Inflammatory macrophage treated with lipopolysaccharide for 1 hour (primary cell): ENCODE data around the gene EXOG.

Experiments
- DNase-seq, 2 donors: peaks; one replicate each; pipeline ENCODE4 v3.0.0-alpha.2; 2020 to 2022

The EXOG gene

GRCh38 chr3:38515367-38515766 lies 19.2 kb downstream of the EXOG start:
- no peak for DNase-seq

- no peak for DNase-seq
Observed at GRCh38 chr3:38516669-38517068, 20.5 kb downstream of the EXOG start.

- DNase-seq: no peak
Observed at GRCh38 chr3:38519000-38519399, 22.9 kb downstream of the EXOG start.

- no peak for DNase-seq
Observed at GRCh38 chr3:38519651-38520050, 23.5 kb downstream of the EXOG start.

- peak; percentile 28 to 79 for DNase-seq
Observed at GRCh38 chr3:38521391-38521987, 25.3 kb downstream of the EXOG start.

GRCh38 chr3:38522002-38522401 lies 25.9 kb downstream of the EXOG start:
- DNase-seq: no peak

- DNase-seq: no peak
Observed at GRCh38 chr3:38524141-38524739, 28.1 kb downstream of the EXOG start.

- DNase-seq: no peak
Observed at GRCh38 chr3:38526792-38527191, 30.7 kb downstream of the EXOG start.

- peak in 1 of 2 donors; percentile 12 for DNase-seq
Observed at GRCh38 chr3:38528457-38528856, 32.3 kb downstream of the EXOG start.

GRCh38 chr3:38532529-38532928 lies 36.4 kb downstream of the EXOG start:
- no peak for DNase-seq

- DNase-seq: no peak
Observed at GRCh38 chr3:38533285-38533976, 37.3 kb downstream of the EXOG start.

GRCh38 chr3:38534180-38534579 lies 38.0 kb downstream of the EXOG start:
- no peak for DNase-seq

GRCh38 chr3:38534604-38535003 lies 38.5 kb downstream of the EXOG start:
- DNase-seq: no peak

- no peak for DNase-seq
Observed at GRCh38 chr3:38536671-38537070, 40.5 kb downstream of the EXOG start.

GRCh38 chr3:38538773-38539353 lies 42.7 kb downstream of the EXOG start:
- DNase-seq: no peak

GRCh38 chr3:38541806-38542205 lies 45.7 kb downstream of the EXOG start:
- DNase-seq: no peak

- DNase-seq: no peak
Observed at GRCh38 chr3:38542401-38543298, 46.5 kb downstream of the EXOG start.

- no peak for DNase-seq
Observed at GRCh38 chr3:38543586-38543985, 47.4 kb downstream of the EXOG start.

- no peak for DNase-seq
Observed at GRCh38 chr3:38544926-38545325, 48.8 kb downstream of the EXOG start.

- no peak for DNase-seq
Observed at GRCh38 chr3:38545550-38545949, 49.4 kb downstream of the EXOG start.

- no peak for DNase-seq
Observed at GRCh38 chr3:38545983-38546382, 49.8 kb downstream of the EXOG start.

- no peak for DNase-seq
Observed at GRCh38 chr3:38548154-38548931, 52.2 kb downstream of the EXOG start.
